Astrocyte (in vitro differentiated cells and primary cell): ENCODE data around the gene MROH2B. TPM values are rescaled to one million over a fixed set of nuclear protein-coding genes. Genes with fewer than 3 reads are reported as not detected.

Experiments used
- DNase-seq: peaks from one replicate; pipeline ENCODE4 v3.0.0-alpha.2; 2010; ENCODE audit warnings: low read depth
- FAIRE-seq: peaks from 2 replicates; lab custom pipeline; 2011; peaks lifted over from hg19 to GRCh38; lab: Jason Lieb, UNC
- H2AFZ ChIP-seq: 2 replicates; pipeline ENCODE4 v1.6.0; 2012; ENCODE audit warnings: low read depth, low read length, inconsistent platforms
- H3K27ac ChIP-seq: 2 replicates; pipeline ENCODE4 v1.5.1; 2011; ENCODE audit warnings: low read depth, low read length, inconsistent platforms
- H3K27me3 ChIP-seq: 2 replicates; pipeline ENCODE4 v1.6.0; 2011; ENCODE audit warnings: low read length, inconsistent platforms; ENCODE audit not compliant: insufficient read depth
- H3K36me3 ChIP-seq: 2 replicates; pipeline ENCODE4 v1.5.1; 2011; ENCODE audit warnings: low read length, inconsistent platforms; ENCODE audit not compliant: insufficient read depth
- H3K4me1 ChIP-seq: 2 replicates; pipeline ENCODE4 v1.5.1; 2011; ENCODE audit warnings: low read length, inconsistent platforms; ENCODE audit not compliant: insufficient read depth
- H3K4me2 ChIP-seq: 2 replicates; pipeline ENCODE4 v1.6.0; 2012; ENCODE audit warnings: low read length, inconsistent platforms
- H3K4me3 ChIP-seq: 2 replicates; pipeline ENCODE4 v1.5.1; 2011; ENCODE audit warnings: low read depth, mild to moderate bottlenecking, low read length, inconsistent platforms; ENCODE audit not compliant: insufficient read depth
- H3K79me2 ChIP-seq: 2 replicates; pipeline ENCODE4 v1.6.0; 2012; ENCODE audit warnings: mild to moderate bottlenecking, low read length, inconsistent platforms; ENCODE audit not compliant: insufficient read depth
- H3K9ac ChIP-seq: 2 replicates; pipeline ENCODE4 v1.6.0; 2012; ENCODE audit warnings: mild to moderate bottlenecking, low read length, inconsistent platforms
- H3K9me3 ChIP-seq: 2 replicates; pipeline ENCODE4 v1.5.1; 2012; ENCODE audit warnings: low read depth, mild to moderate bottlenecking, low read length, inconsistent platforms; ENCODE audit not compliant: insufficient read depth
- H4K20me1 ChIP-seq: 2 replicates; pipeline ENCODE4 v1.6.0; 2012; ENCODE audit warnings: low read length, inconsistent platforms; ENCODE audit not compliant: insufficient read depth
- H3K27ac Mint-ChIP-seq: one replicate; pipeline ENCODE4 v1.8.0; 2021; ENCODE audit warnings: mild to moderate bottlenecking, mixed read lengths; ENCODE audit not compliant: unreplicated experiment
- H3K27me3 Mint-ChIP-seq: one replicate; pipeline ENCODE4 v1.8.0; 2021; ENCODE audit warnings: low read depth, mixed read lengths; ENCODE audit not compliant: unreplicated experiment
- H3K36me3 Mint-ChIP-seq: one replicate; pipeline ENCODE4 v1.8.0; 2021; ENCODE audit warnings: low read depth, mixed read lengths; ENCODE audit not compliant: unreplicated experiment
- H3K4me1 Mint-ChIP-seq: one replicate; pipeline ENCODE4 v1.8.0; 2021; ENCODE audit warnings: low read depth, mixed read lengths; ENCODE audit not compliant: unreplicated experiment
- H3K4me3 Mint-ChIP-seq: one replicate; pipeline ENCODE4 v1.8.0; 2021; ENCODE audit warnings: mild to moderate bottlenecking, moderate library complexity, mixed read lengths; ENCODE audit not compliant: unreplicated experiment
- H3K9me3 Mint-ChIP-seq: one replicate; pipeline ENCODE4 v1.8.0; 2021; ENCODE audit warnings: mild to moderate bottlenecking, mixed read lengths; ENCODE audit not compliant: unreplicated experiment
- CTCF ChIP-seq: IDR thresholded peaks from 2 replicates; pipeline ENCODE4 v1.5.1; 2011; ENCODE audit warnings: low read depth, mild to moderate bottlenecking, inconsistent platforms, low read length, moderate library complexity; ENCODE audit not compliant: insufficient read depth
- EZH2 ChIP-seq: IDR thresholded peaks from 2 replicates; pipeline ENCODE4 v1.6.1; 2012; ENCODE audit warnings: mild to moderate bottlenecking, low read length, inconsistent platforms; ENCODE audit not compliant: insufficient read depth
- total RNA-seq: library from RNA; stranded (reverse); gene quantifications from 2 replicates; pipeline ENCODE4 v1.2.1, GENCODE V29; 2021

The MROH2B gene
- total RNA-seq, 1 donor from 2014 or later = not detected

- H3K4me2 ChIP-seq = no peak overlapping the region
- no peaks in the 10 kb centered on the region for H3K4me1 ChIP-seq
- DNase-seq = no peak
- Mint-ChIP-seq H3K36me3 (no peaks in the 10 kb centered on the region), H3K27me3 (peaks cover 2% of the 10 kb centered on the region), H3K4me1 (no peaks in the 10 kb centered on the region), H3K27ac (no peak overlapping the region), H3K9me3 (peaks cover 7% of the 10 kb centered on the region), H3K4me3 (no peak overlapping the region)
- H3K4me3 ChIP-seq = no peak overlapping the region
- H3K27ac ChIP-seq = no peak overlapping the region
- FAIRE-seq = no peak
- H3K36me3 ChIP-seq = no peaks in the 10 kb centered on the region
- no peaks in the 10 kb centered on the region for H3K27me3 ChIP-seq
- H3K9ac ChIP-seq = no peak overlapping the region
- H3K9me3 ChIP-seq = no peaks in the 10 kb centered on the region
- no peaks in the 10 kb centered on the region for H4K20me1 ChIP-seq
- no peaks in the 10 kb centered on the region for H3K79me2 ChIP-seq
- H2AFZ ChIP-seq = no peak overlapping the region
- no peak for TF ChIP-seq CTCF
- no peak for TF ChIP-seq EZH2
Measured at GRCh38 chr5:41003670-41004376, 67.3 kb downstream of the MROH2B start.

DNA sequence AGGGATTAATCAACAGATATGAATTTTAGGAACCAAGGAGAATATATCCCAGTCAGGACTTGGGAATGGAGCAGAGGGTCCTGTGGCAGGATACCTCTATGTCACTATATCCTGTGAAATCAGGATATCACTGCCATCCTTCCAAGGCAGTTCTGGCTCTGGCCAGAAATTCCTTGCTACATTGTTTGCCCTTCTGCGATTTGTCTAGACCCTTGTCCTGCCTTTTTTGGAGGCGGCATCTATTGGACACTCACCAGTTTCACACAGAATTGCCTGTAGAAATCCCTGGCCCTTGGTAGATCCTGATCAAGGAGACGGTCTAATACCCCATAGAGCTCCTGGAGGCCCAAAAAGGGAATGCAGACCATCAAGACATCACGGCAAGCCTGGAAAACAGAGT, 71.2 kb downstream of the MROH2B start:
- no peak overlapping the region for H3K4me3 Mint-ChIP-seq
- H3K36me3 Mint-ChIP-seq = no peaks in the 10 kb centered on the region
- FAIRE-seq = no peak

More for the DNA sequence above, 71.2 kb downstream of the MROH2B start:
- H3K79me2 ChIP-seq = no peaks in the 10 kb centered on the region
- H4K20me1 ChIP-seq = no peaks in the 10 kb centered on the region
- H3K9me3 ChIP-seq = no peaks in the 10 kb centered on the region
- no peak for DNase-seq
- H3K27ac ChIP-seq = no peak overlapping the region
- TF ChIP-seq EZH2 (no peak), CTCF (no peak)
- H3K4me2 ChIP-seq = no peak overlapping the region
- no peak overlapping the region for H2AFZ ChIP-seq
- H3K36me3 ChIP-seq = no peaks in the 10 kb centered on the region
- Mint-ChIP-seq H3K9me3 (peaks cover 2% of the 10 kb centered on the region), H3K4me1 (no peaks in the 10 kb centered on the region), H3K27ac (no peak overlapping the region), H3K27me3 (peaks cover 2% of the 10 kb centered on the region)
- H3K9ac ChIP-seq = no peak overlapping the region
- H3K4me1 ChIP-seq = no peaks in the 10 kb centered on the region
- H3K27me3 ChIP-seq = no peaks in the 10 kb centered on the region
- H3K4me3 ChIP-seq = no peak overlapping the region
